SK-N-SH treated with all-trans-retinoic acid at 6 μM for 48 hours (cell line): ENCODE data around the gene NHS.
A peak's percentile ranks its signal among the peaks of the same experiment; 100 is the strongest.

Experiments
- ATAC-seq: fragments of 200-7000 bp; cut with Tn5 transposase; 3 replicates; pipeline ENCODE4 v1.9.1; 2020; ENCODE audit warnings: mild to moderate bottlenecking, moderate library complexity
- ARNTL ChIP-seq: fragments of 450-650 bp; formaldehyde crosslinking; IDR thresholded peaks from 2 replicates; pipeline ENCODE4 v1.5.0; 2020; ENCODE audit warnings: low read depth, mild to moderate bottlenecking, moderate library complexity, borderline replicate concordance
- BACH2 ChIP-seq: fragments of 250-450 bp; sonication (Bioruptor Pico); IDR thresholded peaks from 2 replicates; pipeline ENCODE4 v1.9.0; 2021; ENCODE audit warnings: mild to moderate bottlenecking, borderline replicate concordance
- CREB5 ChIP-seq: fragments of 250-450 bp; sonication (Bioruptor Pico); IDR thresholded peaks from 2 replicates; pipeline ENCODE4 v1.5.1; 2020; ENCODE audit warnings: low read depth, mild to moderate bottlenecking, moderate library complexity
- CSDC2 ChIP-seq: fragments of 250-450 bp; sonication (Bioruptor Pico); IDR thresholded peaks from 2 replicates; pipeline ENCODE4 v1.5.0; 2020; ENCODE audit warnings: mild to moderate bottlenecking, moderate library complexity
- CSRNP3 ChIP-seq: fragments of 250-450 bp; sonication (Bioruptor Pico); IDR thresholded peaks from 2 replicates; pipeline ENCODE4 v1.5.1; 2021; ENCODE audit warnings: mild to moderate bottlenecking, moderate library complexity
- ESRRG ChIP-seq: fragments of 250-450 bp; sonication (Bioruptor Pico); IDR thresholded peaks from 2 replicates; pipeline ENCODE4 v1.6.1; 2021; ENCODE audit warnings: mild to moderate bottlenecking
- GLIS3 ChIP-seq: fragments of 250-450 bp; sonication (Bioruptor Pico); IDR thresholded peaks from 2 replicates; pipeline ENCODE4 v1.5.0; 2020; ENCODE audit warnings: mild to moderate bottlenecking, moderate library complexity
- OSR1 ChIP-seq: fragments of 250-450 bp; sonication (Bioruptor Pico); IDR thresholded peaks from 2 replicates; pipeline ENCODE4 v1.8.0; 2022; ENCODE audit warnings: moderate library complexity, mild to moderate bottlenecking, inconsistent platforms
- PPARA ChIP-seq: fragments of 250-450 bp; sonication (Bioruptor Pico); IDR thresholded peaks from 2 replicates; pipeline ENCODE4 v1.5.0; 2020; ENCODE audit warnings: mild to moderate bottlenecking, borderline replicate concordance
- RARB ChIP-seq: fragments of 250-450 bp; sonication (Bioruptor Pico); IDR thresholded peaks from 2 replicates; pipeline ENCODE4 v1.8.0; 2021; ENCODE audit warnings: mild to moderate bottlenecking, moderate library complexity
- SNAI2 ChIP-seq: fragments of 250-450 bp; sonication (Bioruptor Pico); IDR thresholded peaks from 2 replicates; pipeline ENCODE4 v1.5.0; 2020; ENCODE audit warnings: mild to moderate bottlenecking, moderate library complexity
- TCF4 ChIP-seq: fragments of 250-450 bp; sonication (Bioruptor Pico); IDR thresholded peaks from 2 replicates; pipeline ENCODE4 v1.8.0; 2021; ENCODE audit warnings: mild to moderate bottlenecking, moderate library complexity, borderline replicate concordance
- TOX ChIP-seq: fragments of 250-450 bp; sonication (Bioruptor Pico); IDR thresholded peaks from 2 replicates; pipeline ENCODE4 v1.8.0; 2021; ENCODE audit warnings: mild to moderate bottlenecking, moderate library complexity, borderline replicate concordance
- ZC3H10 ChIP-seq: fragments of 250-450 bp; sonication (Bioruptor Pico); IDR thresholded peaks from 2 replicates; pipeline ENCODE4 v1.5.1; 2021; ENCODE audit warnings: mild to moderate bottlenecking, moderate library complexity
- ZFP3 ChIP-seq: fragments of 250-450 bp; sonication (Bioruptor Pico); IDR thresholded peaks from 2 replicates; pipeline ENCODE4 v1.5.0; 2020; ENCODE audit warnings: mild to moderate bottlenecking, moderate library complexity
- ZFP30 ChIP-seq: fragments of 450-650 bp; formaldehyde crosslinking; IDR thresholded peaks from 2 replicates; pipeline ENCODE4 v1.5.0; 2022; ENCODE audit warnings: mild to moderate bottlenecking, moderate library complexity
- ZNF565 ChIP-seq: fragments of 450-650 bp; formaldehyde crosslinking; conservative IDR thresholded peaks from 2 replicates; pipeline ENCODE4 v1.5.0; 2020; ENCODE audit warnings: low read depth, mild to moderate bottlenecking, moderate library complexity
- ZNF70 ChIP-seq: fragments of 450-650 bp; formaldehyde crosslinking; IDR thresholded peaks from 2 replicates; pipeline ENCODE4 v1.5.0; 2020; ENCODE audit warnings: mild to moderate bottlenecking, moderate library complexity
- ZNF8 ChIP-seq: fragments of 450-650 bp; formaldehyde crosslinking; IDR thresholded peaks from 2 replicates; pipeline ENCODE4 v1.5.0; 2020; ENCODE audit warnings: mild to moderate bottlenecking, moderate library complexity
- TF ChIP-seq, protein P1 (sequence below): fragments of 250-450 bp; sonication (Bioruptor Pico); IDR thresholded peaks from 2 replicates; pipeline ENCODE4 v1.8.0; 2021; ENCODE audit warnings: low read depth, mild to moderate bottlenecking, moderate library complexity, borderline replicate concordance
- TF ChIP-seq, protein P2 (sequence below): fragments of 250-450 bp; sonication (Bioruptor Pico); IDR thresholded peaks from 2 replicates; pipeline ENCODE4 v1.8.0; 2020; ENCODE audit warnings: mild to moderate bottlenecking, moderate library complexity, borderline replicate concordance
- TF ChIP-seq, protein P3 (sequence below): fragments of 250-450 bp; sonication (Bioruptor Pico); IDR thresholded peaks from 2 replicates; pipeline ENCODE4 v1.5.0; 2020; ENCODE audit warnings: mild to moderate bottlenecking, moderate library complexity

NHS gene

DNA sequence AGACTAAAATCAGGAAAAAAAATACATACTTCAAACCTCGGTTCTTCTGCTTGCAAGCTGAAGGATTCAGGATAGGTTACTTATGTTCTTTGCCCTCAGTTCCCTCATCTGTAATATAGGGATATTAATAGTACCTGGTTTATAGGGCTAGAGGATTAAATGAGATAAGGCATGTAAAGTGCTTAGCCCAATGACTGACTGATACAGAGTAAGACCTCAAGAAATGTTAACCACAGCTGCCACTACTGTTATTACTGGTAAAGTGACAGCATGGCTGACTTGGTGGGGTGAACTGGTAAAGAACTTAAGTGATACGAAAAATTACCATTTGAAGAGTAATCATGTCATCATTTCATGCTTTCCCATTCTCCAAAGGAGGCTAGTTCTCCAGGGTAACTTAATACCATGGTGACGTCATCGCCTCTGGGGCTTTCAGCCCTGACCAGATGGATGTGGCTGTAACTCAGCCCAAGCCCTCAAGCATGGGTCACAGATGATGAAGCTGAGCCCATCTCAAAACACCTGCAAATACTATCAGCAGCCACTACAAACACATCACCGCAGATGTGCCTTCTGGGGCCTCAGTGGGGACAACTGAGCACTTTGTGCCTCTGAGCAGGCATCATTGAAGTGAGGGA, 317.8 kb downstream of the NHS start:
- peak; percentile 58 for ATAC-seq
- no peak for TF ChIP-seq OSR1 (CRISPR knock-in tag)
- TF ChIP-seq SNAI2 (CRISPR knock-in tag) = no peak
- no peak for TF ChIP-seq ZNF70 (CRISPR knock-in tag)
- TF ChIP-seq CREB5 (CRISPR knock-in tag) = no peak
- no peak for TF ChIP-seq CSRNP3 (CRISPR knock-in tag)
- no peak for TF ChIP-seq PPARA
- TF ChIP-seq GLIS3 (CRISPR knock-in tag) = no peak
- no peak for TF ChIP-seq ZFP30
- TF ChIP-seq, all 23 proteins: peak for 0

- no peak for ATAC-seq
- TF ChIP-seq, protein P1, sequence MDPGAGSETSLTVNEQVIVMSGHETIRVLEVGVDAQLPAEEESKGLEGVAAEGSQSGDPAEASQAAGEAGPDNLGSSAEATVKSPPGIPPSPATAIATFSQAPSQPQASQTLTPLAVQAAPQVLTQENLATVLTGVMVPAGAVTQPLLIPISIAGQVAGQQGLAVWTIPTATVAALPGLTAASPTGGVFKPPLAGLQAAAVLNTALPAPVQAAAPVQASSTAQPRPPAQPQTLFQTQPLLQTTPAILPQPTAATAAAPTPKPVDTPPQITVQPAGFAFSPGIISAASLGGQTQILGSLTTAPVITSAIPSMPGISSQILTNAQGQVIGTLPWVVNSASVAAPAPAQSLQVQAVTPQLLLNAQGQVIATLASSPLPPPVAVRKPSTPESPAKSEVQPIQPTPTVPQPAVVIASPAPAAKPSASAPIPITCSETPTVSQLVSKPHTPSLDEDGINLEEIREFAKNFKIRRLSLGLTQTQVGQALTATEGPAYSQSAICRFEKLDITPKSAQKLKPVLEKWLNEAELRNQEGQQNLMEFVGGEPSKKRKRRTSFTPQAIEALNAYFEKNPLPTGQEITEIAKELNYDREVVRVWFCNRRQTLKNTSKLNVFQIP (CRISPR knock-in tag) = no peak
- TF ChIP-seq ESRRG (CRISPR knock-in tag) (no peak), GLIS3 (CRISPR knock-in tag) (no peak), CSDC2 (CRISPR knock-in tag) (no peak), SNAI2 (CRISPR knock-in tag) (no peak), TOX (no peak), CSRNP3 (CRISPR knock-in tag) (no peak), RARB (CRISPR knock-in tag) (no peak), ZC3H10 (no peak), ZFP30 (no peak), ARNTL (no peak), ZNF8 (CRISPR knock-in tag) (no peak)
- TF ChIP-seq, protein P2, sequence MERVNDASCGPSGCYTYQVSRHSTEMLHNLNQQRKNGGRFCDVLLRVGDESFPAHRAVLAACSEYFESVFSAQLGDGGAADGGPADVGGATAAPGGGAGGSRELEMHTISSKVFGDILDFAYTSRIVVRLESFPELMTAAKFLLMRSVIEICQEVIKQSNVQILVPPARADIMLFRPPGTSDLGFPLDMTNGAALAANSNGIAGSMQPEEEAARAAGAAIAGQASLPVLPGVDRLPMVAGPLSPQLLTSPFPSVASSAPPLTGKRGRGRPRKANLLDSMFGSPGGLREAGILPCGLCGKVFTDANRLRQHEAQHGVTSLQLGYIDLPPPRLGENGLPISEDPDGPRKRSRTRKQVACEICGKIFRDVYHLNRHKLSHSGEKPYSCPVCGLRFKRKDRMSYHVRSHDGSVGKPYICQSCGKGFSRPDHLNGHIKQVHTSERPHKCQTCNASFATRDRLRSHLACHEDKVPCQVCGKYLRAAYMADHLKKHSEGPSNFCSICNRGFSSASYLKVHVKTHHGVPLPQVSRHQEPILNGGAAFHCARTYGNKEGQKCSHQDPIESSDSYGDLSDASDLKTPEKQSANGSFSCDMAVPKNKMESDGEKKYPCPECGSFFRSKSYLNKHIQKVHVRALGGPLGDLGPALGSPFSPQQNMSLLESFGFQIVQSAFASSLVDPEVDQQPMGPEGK (CRISPR knock-in tag) = no peak
- TF ChIP-seq, all 23 proteins: peak for 0
Observed at GRCh38 chrX:17697191-17697590, 322.2 kb downstream of the NHS start.

DNA sequence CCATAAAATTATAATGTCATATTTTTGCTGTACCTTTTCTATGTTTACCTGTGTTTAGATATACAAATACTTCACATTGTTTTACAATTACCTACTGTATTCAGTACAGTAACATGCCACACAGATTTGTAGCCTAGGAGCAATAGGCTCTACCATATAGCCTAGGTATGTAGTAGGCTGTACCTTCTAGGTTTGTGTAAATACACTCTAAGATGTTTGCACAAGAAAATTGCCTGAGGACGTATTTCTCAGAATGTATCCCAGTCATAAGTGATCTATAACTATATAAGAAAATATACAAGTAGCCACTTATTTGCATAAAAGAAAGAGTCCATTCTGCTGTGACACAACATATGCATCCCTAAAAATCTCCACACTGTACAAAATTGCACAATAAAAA, 326.0 kb downstream of the NHS start:
- no peak for ATAC-seq
- TF ChIP-seq CSRNP3 (CRISPR knock-in tag) (no peak), BACH2 (CRISPR knock-in tag) (no peak), TOX (no peak), SNAI2 (CRISPR knock-in tag) (no peak), ESRRG (CRISPR knock-in tag) (no peak), RARB (CRISPR knock-in tag) (no peak), ARNTL (no peak), ZNF565 (CRISPR knock-in tag) (no peak), TCF4 (CRISPR knock-in tag) (no peak), ZNF8 (CRISPR knock-in tag) (no peak), ZC3H10 (no peak), ZFP3 (CRISPR knock-in tag) (no peak), ZFP30 (no peak)
- TF ChIP-seq, protein P3, sequence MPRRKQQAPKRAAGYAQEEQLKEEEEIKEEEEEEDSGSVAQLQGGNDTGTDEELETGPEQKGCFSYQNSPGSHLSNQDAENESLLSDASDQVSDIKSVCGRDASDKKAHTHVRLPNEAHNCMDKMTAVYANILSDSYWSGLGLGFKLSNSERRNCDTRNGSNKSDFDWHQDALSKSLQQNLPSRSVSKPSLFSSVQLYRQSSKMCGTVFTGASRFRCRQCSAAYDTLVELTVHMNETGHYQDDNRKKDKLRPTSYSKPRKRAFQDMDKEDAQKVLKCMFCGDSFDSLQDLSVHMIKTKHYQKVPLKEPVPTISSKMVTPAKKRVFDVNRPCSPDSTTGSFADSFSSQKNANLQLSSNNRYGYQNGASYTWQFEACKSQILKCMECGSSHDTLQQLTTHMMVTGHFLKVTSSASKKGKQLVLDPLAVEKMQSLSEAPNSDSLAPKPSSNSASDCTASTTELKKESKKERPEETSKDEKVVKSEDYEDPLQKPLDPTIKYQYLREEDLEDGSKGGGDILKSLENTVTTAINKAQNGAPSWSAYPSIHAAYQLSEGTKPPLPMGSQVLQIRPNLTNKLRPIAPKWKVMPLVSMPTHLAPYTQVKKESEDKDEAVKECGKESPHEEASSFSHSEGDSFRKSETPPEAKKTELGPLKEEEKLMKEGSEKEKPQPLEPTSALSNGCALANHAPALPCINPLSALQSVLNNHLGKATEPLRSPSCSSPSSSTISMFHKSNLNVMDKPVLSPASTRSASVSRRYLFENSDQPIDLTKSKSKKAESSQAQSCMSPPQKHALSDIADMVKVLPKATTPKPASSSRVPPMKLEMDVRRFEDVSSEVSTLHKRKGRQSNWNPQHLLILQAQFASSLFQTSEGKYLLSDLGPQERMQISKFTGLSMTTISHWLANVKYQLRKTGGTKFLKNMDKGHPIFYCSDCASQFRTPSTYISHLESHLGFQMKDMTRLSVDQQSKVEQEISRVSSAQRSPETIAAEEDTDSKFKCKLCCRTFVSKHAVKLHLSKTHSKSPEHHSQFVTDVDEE = no peak
- TF ChIP-seq, protein P2 (CRISPR knock-in tag) = no peak
